Activated T-cell treated with anti-CD3 and anti-CD28 coated beads, Interleukin-2, amount 50 U/mL, for 4 hours (primary cell): ENCODE data around the gene CD74. TPM values are rescaled to one million over a fixed set of nuclear protein-coding genes. Genes with fewer than 3 reads are reported as not detected.
A peak's percentile ranks its signal among the peaks of the same experiment; 100 is the strongest.

Experiments used
- ATAC-seq, 2 donors: fragments of 200-7000 bp; cut with Tn5 transposase; one replicate each; pipeline ENCODE4 v1.10.0; 2021
- DNase-seq: peaks from one replicate; pipeline ENCODE4 v3.0.0-alpha.2; 2020
- H3K27me3 Mint-ChIP-seq: one replicate; pipeline ENCODE4 v1.8.0; 2021; ENCODE audit warnings: low read depth, mixed read lengths
- H3K36me3 Mint-ChIP-seq: one replicate; pipeline ENCODE4 v1.8.0; 2022; ENCODE audit warnings: mixed read lengths; ENCODE audit not compliant: insufficient read depth
- H3K4me1 Mint-ChIP-seq: one replicate; pipeline ENCODE4 v1.8.0; 2021; ENCODE audit warnings: low read depth, mixed read lengths
- H3K4me3 Mint-ChIP-seq: one replicate; pipeline ENCODE4 v1.8.0; 2021; ENCODE audit warnings: mild to moderate bottlenecking, moderate library complexity, mixed read lengths
- H3K9me3 Mint-ChIP-seq: one replicate; pipeline ENCODE4 v1.8.0; 2021; ENCODE audit warnings: mixed read lengths
- total RNA-seq, 3 donors: library from RNA; stranded (reverse); gene quantifications; one replicate each; pipeline ENCODE4 v1.2.1, GENCODE V29; 2021

The CD74 gene
- total RNA-seq, 3 donors from 2014 or later: 230 to 299 (median 241) TPM

DNA sequence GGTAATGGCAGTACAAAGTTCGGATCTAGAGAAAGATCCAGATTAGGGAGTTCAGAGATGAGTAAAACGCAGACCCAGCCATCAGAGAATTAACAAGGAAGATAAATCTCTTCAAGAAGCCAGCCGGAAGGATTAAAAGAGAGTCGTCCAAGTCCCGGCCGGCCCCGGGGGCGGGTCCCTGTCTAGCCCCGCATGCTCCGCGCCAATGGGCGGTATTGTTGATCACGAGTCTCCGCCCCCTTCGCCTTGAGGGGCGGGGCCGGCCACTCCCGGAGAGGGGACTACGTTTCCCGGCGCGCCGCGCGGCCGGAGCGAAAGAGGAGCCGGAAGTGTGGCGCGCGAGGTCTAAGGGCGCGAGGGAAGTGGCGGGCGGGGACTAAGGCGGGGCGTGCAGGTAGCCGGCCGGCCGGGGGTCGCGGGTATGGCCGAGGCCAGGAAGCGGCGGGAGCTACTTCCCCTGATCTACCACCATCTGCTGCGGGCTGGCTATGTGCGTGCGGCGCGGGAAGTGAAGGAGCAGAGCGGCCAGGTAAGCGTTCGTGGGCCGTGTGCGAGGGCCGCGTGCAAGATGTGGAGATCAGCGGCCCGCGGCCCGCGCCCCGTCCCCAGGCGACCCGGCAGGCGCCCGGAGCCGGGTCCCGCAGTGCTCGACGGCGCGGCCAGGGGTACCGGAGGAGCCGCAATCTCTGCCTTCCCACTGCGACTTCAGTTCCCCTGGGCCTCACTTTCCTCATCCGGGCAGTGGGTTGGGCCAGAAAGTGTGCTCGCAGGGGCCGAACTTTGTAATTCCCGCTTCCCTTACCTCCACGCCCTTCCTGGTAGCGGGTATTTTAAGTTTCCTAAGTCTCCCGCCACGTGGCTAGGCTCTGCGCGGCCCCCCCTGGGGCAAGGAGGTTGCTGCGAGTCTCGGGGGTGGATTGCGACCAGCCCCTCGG, 55.1 kb downstream of the CD74 start, which contains the start of gene TCOF1:
TSS of gene TCOF1 (plus strand) at position 372 of the 935 bp plus-strand sequence. CDS start at position 422, 50 bp downstream.
- peak within 1 kb of the TSS; percentile 94 for H3K4me3 Mint-ChIP-seq
- H3K27me3 Mint-ChIP-seq: no peaks in the 10 kb centered on the region
- ATAC-seq (peak; percentile 97 to 98), DNase-seq (peak; percentile 97)
- H3K9me3 Mint-ChIP-seq: no peaks in the 10 kb centered on the region
- peaks cover 43% of the 10 kb centered on the region for H3K4me1 Mint-ChIP-seq
- peaks cover 26% of the 10 kb centered on the region for H3K36me3 Mint-ChIP-seq

- no peaks in the 10 kb centered on the region for H3K9me3 Mint-ChIP-seq
- ATAC-seq (no peak), DNase-seq (no peak)
- H3K36me3 Mint-ChIP-seq: peaks cover 19% of the 10 kb centered on the region
- peaks cover 36% of the 10 kb centered on the region for H3K4me1 Mint-ChIP-seq
- no peaks in the 10 kb centered on the region for H3K27me3 Mint-ChIP-seq
- peak overlapping the region; percentile 94 for H3K4me3 Mint-ChIP-seq
These were observed 56.0 kb downstream of the CD74 start for GRCh38 chr5:150356575-150357294.

- ATAC-seq: no peak
- peaks cover 10% of the 10 kb centered on the region for H3K36me3 Mint-ChIP-seq
These were observed 56.9 kb downstream of the CD74 start for GRCh38 chr5:150355791-150356190.

GRCh38 chr5:150353032-150353675, 59.6 kb downstream of the CD74 start:
- no peak overlapping the region for H3K4me3 Mint-ChIP-seq
- H3K36me3 Mint-ChIP-seq: no peaks in the 10 kb centered on the region
- ATAC-seq (no peak), DNase-seq (no peak)
- peaks cover 24% of the 10 kb centered on the region for H3K4me1 Mint-ChIP-seq
- no peaks in the 10 kb centered on the region for H3K27me3 Mint-ChIP-seq
- no peaks in the 10 kb centered on the region for H3K9me3 Mint-ChIP-seq

More at GRCh38 chr5:150355791-150356190, 56.9 kb downstream of the CD74 start:
- H3K4me3 Mint-ChIP-seq: no peak overlapping the region
- peaks cover 40% of the 10 kb centered on the region for H3K4me1 Mint-ChIP-seq
- no peak for DNase-seq
- no peaks in the 10 kb centered on the region for H3K27me3 Mint-ChIP-seq
- no peaks in the 10 kb centered on the region for H3K9me3 Mint-ChIP-seq

DNA sequence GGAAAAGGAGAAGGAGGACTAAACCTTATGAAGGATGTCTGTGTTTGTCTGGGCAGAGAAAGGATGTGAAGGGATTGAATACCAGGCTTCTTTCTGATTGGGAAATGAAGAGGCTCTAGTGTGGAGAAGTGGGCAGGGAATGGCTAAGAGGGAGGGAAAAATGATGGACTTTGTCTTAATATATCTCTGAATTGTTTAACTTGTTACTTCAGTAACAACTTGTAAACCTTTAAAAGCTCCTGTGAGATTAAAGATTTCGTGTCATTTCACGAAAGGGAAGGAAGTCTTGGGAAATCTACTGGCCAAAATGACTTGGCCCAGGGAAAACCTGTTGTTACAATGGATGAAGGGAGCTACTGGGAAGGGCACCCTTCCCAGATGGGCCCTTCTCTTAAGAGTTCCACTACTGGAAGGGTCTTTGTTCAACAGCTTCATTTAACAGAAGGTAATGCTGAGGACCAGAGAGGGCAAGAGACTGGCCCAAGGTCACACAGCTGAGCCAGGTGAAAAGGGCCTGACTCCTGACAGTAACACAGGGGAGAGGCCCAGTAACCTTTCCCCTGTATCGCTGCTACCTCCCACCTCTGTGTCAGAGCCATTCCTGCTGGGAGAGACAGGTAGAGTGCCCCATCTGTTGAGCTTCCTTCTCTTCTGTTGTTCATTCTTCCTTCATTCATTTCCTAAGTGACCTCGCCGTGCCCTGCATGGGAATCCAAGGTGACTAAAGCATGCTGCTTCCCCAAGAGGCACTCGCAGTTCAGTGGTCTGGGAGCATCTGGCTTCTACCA, 60.3 kb downstream of the CD74 start:
- Mint-ChIP-seq H3K4me1 (peaks cover 24% of the 10 kb centered on the region), H3K36me3 (no peaks in the 10 kb centered on the region), H3K27me3 (no peaks in the 10 kb centered on the region), H3K9me3 (no peaks in the 10 kb centered on the region), H3K4me3 (no peak overlapping the region)
- DNase-seq (no peak), ATAC-seq (no peak)

Other genes with a start within 250 kb of the CD74 start
- under 1 TPM in 1 of 3 donors, not detected in 2; 0.13 TPM for gene CDX1, start 246.1 kb downstream of the CD74 start, total RNA-seq
- not detected for gene SLC6A7, start 222.8 kb downstream of the CD74 start, total RNA-seq
- gene CAMK2A, start 123.1 kb downstream of the CD74 start, total RNA-seq: not detected
- gene ARSI, start 110.0 kb downstream of the CD74 start, total RNA-seq: not detected
- gene TCOF1, start 55.2 kb downstream of the CD74 start, total RNA-seq: 100 to 1,000 TPM; 153 to 160 (median 156) TPM
- 1,000 to 10,000 TPM; 2,955 to 3,473 (median 3,075) TPM for gene RPS14, start 36.8 kb upstream of the CD74 start, total RNA-seq
- 1 to 10 TPM; 5.0 to 8.0 (median 5.6) TPM for gene NDST1, start 95.2 kb upstream of the CD74 start, total RNA-seq
- 1 to 10 TPM in 1 of 3 donors, under 1 TPM in 2; 0.56 to 1.4 (median 0.79) TPM for gene SYNPO, start 227.8 kb upstream of the CD74 start, total RNA-seq
- under 1 TPM in 2 of 3 donors, not detected in 1; 0.21 to 0.86 TPM for gene MYOZ3, start 248.3 kb upstream of the CD74 start, total RNA-seq